PC-3 (cell line): ENCODE data around the gene PHF11. TPM values are rescaled to one million over a fixed set of nuclear protein-coding genes. Genes with fewer than 3 reads are reported as not detected.

Source experiments
- ATAC-seq: fragments of 200-7000 bp; cut with Tn5 transposase; 2 replicates; pipeline ENCODE4 v1.9.1; 2020; ENCODE audit warnings: mild to moderate bottlenecking, moderate library complexity
- BruUV-seq: library from RNA; stranded (reverse); fragments of 400-500 nt; replicated peaks from 2 replicates; lab custom pipeline; 2021; lab: Mats Ljungman, UMichigan
- CTCF ChIA-PET: fragments of 300-600 bp; sonication (Branson Sonifier 250); formaldehyde crosslinking; loops from one replicate; lab custom pipeline; 2022; ENCODE audit warnings: antibody characterized with exemption; lab: Charles Lee
- POLR2A ChIA-PET: fragments of 300-600 bp; sonication (Branson Sonifier 250); formaldehyde crosslinking; loops from one replicate; lab custom pipeline; 2022; ENCODE audit warnings: antibody characterized with exemption; ENCODE audit not compliant: unreplicated experiment; lab: Charles Lee
- DNase-seq: peaks from one replicate; pipeline ENCODE4 v3.0.0-alpha.2; 2015
- H2AFZ ChIP-seq: fragments of 300-600 bp; sonication (generic); 2 replicates; pipeline ENCODE4 v1.6.0; 2016; ENCODE audit warnings: antibody characterized with exemption, low read length
- H3F3A ChIP-seq: fragments of 300-600 bp; sonication (generic); one replicate; pipeline ENCODE4 v1.6.0; 2017; ENCODE audit warnings: antibody characterized with exemption, low read length, control low read depth, mild to moderate bottlenecking; ENCODE audit not compliant: unreplicated experiment
- H3K27ac ChIP-seq: fragments of 300-600 bp; sonication (generic); 2 replicates; pipeline ENCODE4 v1.5.1; 2016; ENCODE audit warnings: mild to moderate bottlenecking, low read length
- H3K27me3 ChIP-seq: fragments of 300-600 bp; sonication (generic); 2 replicates; pipeline ENCODE4 v1.6.1; 2016; ENCODE audit warnings: low read length, mixed read lengths
- H3K36me3 ChIP-seq: fragments of 300-600 bp; sonication (generic); 2 replicates; pipeline ENCODE4 v1.6.1; 2016; ENCODE audit warnings: low read depth, mixed run types, low read length, mixed read lengths
- H3K4me1 ChIP-seq: fragments of 300-600 bp; sonication (generic); 2 replicates; pipeline ENCODE4 v1.5.1; 2016; ENCODE audit warnings: low read length; ENCODE audit not compliant: insufficient read depth
- H3K4me2 ChIP-seq: fragments of 300-600 bp; sonication (generic); 2 replicates; pipeline ENCODE4 v1.6.0; 2016; ENCODE audit warnings: low read length
- H3K4me3 ChIP-seq: fragments of 300-600 bp; sonication (generic); 2 replicates; pipeline ENCODE4 v1.5.1; 2016; ENCODE audit warnings: mild to moderate bottlenecking, low read length, mixed read lengths
- H3K79me2 ChIP-seq: fragments of 300-600 bp; sonication (generic); 2 replicates; pipeline ENCODE4 v1.6.1; 2017; ENCODE audit warnings: low read length, mixed read lengths
- H3K9ac ChIP-seq: fragments of 300-600 bp; sonication (generic); 2 replicates; pipeline ENCODE4 v1.6.0; 2016; ENCODE audit warnings: mild to moderate bottlenecking, low read length
- H3K9me2 ChIP-seq: fragments of 300-600 bp; sonication (generic); replicated peaks from 2 replicates; pipeline ENCODE4 v1.6.1; 2016; ENCODE audit warnings: mixed run types, low read length, mixed read lengths
- H3K9me3 ChIP-seq: fragments of 300-600 bp; sonication (generic); 2 replicates; pipeline ENCODE4 v1.6.1; 2016; ENCODE audit warnings: low read length, mixed read lengths
- H4K20me1 ChIP-seq: fragments of 300-600 bp; sonication (generic); 2 replicates; pipeline ENCODE4 v1.6.1; 2016; ENCODE audit warnings: low read length, mixed read lengths
- EZH2 ChIP-seq: fragments of 300-600 bp; sonication (generic); IDR thresholded peaks from one replicate; pipeline ENCODE4 v1.6.1; 2017; ENCODE audit warnings: antibody characterized with exemption, mild to moderate bottlenecking, low read length; ENCODE audit not compliant: unreplicated experiment
- EZH2phosphoT487 ChIP-seq: fragments of 300-600 bp; sonication (generic); IDR thresholded peaks from 2 replicates; pipeline ENCODE4 v1.6.1; 2018; ENCODE audit warnings: mild to moderate bottlenecking, antibody characterized with exemption, low read length, borderline replicate concordance
- intact Hi-C: fragments of 100-400 bp; cut with micrococcal nuclease; formaldehyde crosslinking; loops from 2 replicates; pipeline ENCODE4 v1.9.0; 2023
- total RNA-seq: library from RNA; depleted of rRNA; stranded (reverse); fragments of >200 nt; gene quantifications from 2 replicates; pipeline ENCODE4 v1.2.3, GENCODE V29; 2014
- TF ChIP-seq, protein P1 (sequence below): fragments of 300-600 bp; sonication (generic); conservative IDR thresholded peaks from 2 replicates; pipeline ENCODE4 v1.5.1; 2017; ENCODE audit warnings: antibody characterized with exemption, low read depth, mild to moderate bottlenecking, low read length

PHF11 gene
- total RNA-seq, 1 experiment from 2014 or later: 7.9 TPM

DNA sequence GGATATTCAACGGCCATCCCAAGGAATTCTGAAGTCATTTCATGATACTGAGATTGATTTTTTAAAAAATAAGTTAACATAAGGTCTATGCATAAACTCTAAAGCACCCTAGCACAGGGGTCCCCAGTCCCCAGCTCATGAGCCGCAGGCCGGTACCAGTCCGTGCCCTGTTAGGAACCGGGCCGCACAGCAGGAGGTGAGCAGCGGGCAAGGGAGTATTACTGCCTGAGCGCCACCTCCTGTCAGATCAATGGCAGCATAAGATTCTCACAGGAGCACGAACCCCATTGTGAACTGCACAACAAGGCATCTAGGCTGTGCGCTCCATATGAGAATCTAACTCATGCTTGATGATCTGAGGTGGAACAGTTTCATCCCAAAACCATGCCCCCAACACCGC lies 58.6 kb downstream of the PHF11 start:
- no peak for TF ChIP-seq EZH2phosphoT487
- TF ChIP-seq, protein P1, sequence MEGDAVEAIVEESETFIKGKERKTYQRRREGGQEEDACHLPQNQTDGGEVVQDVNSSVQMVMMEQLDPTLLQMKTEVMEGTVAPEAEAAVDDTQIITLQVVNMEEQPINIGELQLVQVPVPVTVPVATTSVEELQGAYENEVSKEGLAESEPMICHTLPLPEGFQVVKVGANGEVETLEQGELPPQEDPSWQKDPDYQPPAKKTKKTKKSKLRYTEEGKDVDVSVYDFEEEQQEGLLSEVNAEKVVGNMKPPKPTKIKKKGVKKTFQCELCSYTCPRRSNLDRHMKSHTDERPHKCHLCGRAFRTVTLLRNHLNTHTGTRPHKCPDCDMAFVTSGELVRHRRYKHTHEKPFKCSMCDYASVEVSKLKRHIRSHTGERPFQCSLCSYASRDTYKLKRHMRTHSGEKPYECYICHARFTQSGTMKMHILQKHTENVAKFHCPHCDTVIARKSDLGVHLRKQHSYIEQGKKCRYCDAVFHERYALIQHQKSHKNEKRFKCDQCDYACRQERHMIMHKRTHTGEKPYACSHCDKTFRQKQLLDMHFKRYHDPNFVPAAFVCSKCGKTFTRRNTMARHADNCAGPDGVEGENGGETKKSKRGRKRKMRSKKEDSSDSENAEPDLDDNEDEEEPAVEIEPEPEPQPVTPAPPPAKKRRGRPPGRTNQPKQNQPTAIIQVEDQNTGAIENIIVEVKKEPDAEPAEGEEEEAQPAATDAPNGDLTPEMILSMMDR: 0 out of 2 replicates have a peak, but pooled peaks have one; percentile 12
- Histone ChIP-seq H3K9me2 (no peaks in the 10 kb centered on the region), H3K9ac (no peak overlapping the region), H3K79me2 (no peaks in the 10 kb centered on the region), H3K4me2 (no peak overlapping the region), H3K9me3 (no peaks in the 10 kb centered on the region), H3K4me1 (no peaks in the 10 kb centered on the region), H3F3A (no peaks in the 10 kb centered on the region), H3K4me3 (no peak overlapping the region), H4K20me1 (no peaks in the 10 kb centered on the region), H3K27ac (no peak overlapping the region), H2AFZ (no peak overlapping the region), H3K36me3 (0 out of 2 replicates have a peak, but pooled peaks cover 3% of the 10 kb centered on the region), H3K27me3 (no peaks in the 10 kb centered on the region)
- DNase-seq (no peak), ATAC-seq (no peak)
- intact Hi-C loops: no loop called here
- no TSS peak for BruUV-seq
- ChIA-PET CTCF (no interaction called here), POLR2A (no interaction called here)

DNA sequence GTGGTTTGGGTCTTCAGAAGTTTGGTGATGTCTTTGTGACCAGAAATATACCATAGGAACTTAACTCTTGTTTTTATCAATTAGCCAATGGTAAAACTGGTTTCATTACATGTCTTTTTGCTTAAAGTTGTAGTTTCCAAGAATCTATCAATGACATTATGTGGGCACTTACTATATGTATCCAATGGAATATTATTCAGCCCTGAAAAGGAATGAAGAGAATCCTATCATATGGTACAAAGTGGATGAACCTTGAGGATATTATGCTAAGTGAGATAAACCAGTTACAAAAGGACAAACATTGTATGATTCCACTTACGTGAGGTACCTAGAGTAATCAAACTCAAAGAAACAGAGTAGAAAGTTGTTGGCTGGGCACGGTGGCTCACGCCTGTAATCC lies 63.3 kb downstream of the PHF11 start:
- Histone ChIP-seq H2AFZ (no peak overlapping the region), H4K20me1 (no peaks in the 10 kb centered on the region), H3K4me1 (0 out of 2 replicates have a peak, but pooled peaks cover 3% of the 10 kb centered on the region), H3F3A (no peaks in the 10 kb centered on the region), H3K9ac (no peak overlapping the region), H3K4me3 (no peak overlapping the region), H3K27ac (no peak overlapping the region), H3K9me2 (no peaks in the 10 kb centered on the region), H3K9me3 (no peaks in the 10 kb centered on the region), H3K27me3 (no peaks in the 10 kb centered on the region), H3K36me3 (peaks cover 3% of the 10 kb centered on the region; the same call in 1 of the 2 replicates), H3K79me2 (no peaks in the 10 kb centered on the region), H3K4me2 (no peak overlapping the region)
- CTCF ChIA-PET: no interaction called here
- DNase-seq (no peak), ATAC-seq (no peak)
- intact Hi-C loops: no loop called here
- POLR2A ChIA-PET: no interaction called here
- TF ChIP-seq, protein P1: no peak
- no TSS peak for BruUV-seq

DNA sequence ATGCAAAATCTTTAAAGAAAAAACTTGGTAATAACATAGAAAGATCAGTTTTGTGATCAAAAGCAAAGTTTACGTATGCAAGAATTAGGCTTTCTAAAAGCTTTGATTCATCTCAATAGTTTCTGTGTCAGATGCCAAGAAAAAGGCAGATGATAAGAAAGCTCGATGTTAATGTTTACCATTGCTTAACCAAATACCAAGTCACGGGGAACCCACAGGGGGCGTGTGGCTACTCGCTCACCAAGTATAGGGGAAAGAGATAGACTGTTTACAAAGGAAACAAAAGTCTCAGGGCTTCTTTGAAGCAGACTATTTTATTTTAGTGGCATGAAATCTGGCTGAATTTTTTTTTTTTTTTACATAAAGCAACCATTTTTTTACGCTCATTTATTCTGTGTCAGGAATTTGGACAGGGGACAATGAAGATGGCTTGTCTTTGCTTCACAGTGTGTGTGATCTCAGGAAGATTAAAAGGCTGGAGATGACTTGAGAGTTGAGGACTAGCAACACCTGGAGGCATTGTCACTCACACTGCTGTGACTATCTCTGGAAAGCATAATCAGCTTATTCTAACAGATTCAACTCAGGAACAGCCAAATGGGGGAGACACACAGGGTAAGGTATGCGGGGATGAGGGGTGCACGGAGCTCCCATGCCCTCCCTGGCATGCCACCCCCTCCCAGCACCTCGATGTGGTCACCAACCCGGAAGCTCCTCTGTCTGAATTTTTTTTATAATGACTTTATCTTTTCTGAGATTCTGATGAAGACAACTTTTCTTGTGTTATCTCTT lies 64.7 kb downstream of the PHF11 start:
- H3K36me3 ChIP-seq: peaks cover 3% of the 10 kb centered on the region; the same call in 1 of the 2 replicates
- no peaks in the 10 kb centered on the region for H4K20me1 ChIP-seq
- no peak overlapping the region for H2AFZ ChIP-seq
- no peak overlapping the region for H3K4me2 ChIP-seq
- no peak overlapping the region for H3K27ac ChIP-seq
- 0 out of 2 replicates have a peak, but pooled peaks cover 3% of the 10 kb centered on the region for H3K4me1 ChIP-seq
- ChIA-PET POLR2A (no interaction called here), CTCF (no interaction called here)
- H3K9me3 ChIP-seq: no peaks in the 10 kb centered on the region
- H3K27me3 ChIP-seq: no peaks in the 10 kb centered on the region
- H3K79me2 ChIP-seq: no peaks in the 10 kb centered on the region
- no peaks in the 10 kb centered on the region for H3F3A ChIP-seq
- intact Hi-C loops: loop anchor here (1.0 kb wide), 1 partner anchor 47 kb away; no protein-coding TSS in a partner anchor
- no peak overlapping the region for H3K9ac ChIP-seq
- TF ChIP-seq EZH2: no peak
- TF ChIP-seq, protein P1: peak; percentile 53
- peak; percentile 88 for ATAC-seq
- H3K4me3 ChIP-seq: no peak overlapping the region
- no peaks in the 10 kb centered on the region for H3K9me2 ChIP-seq
- DNase-seq: peak; percentile 38
- no TSS peak for BruUV-seq
